ENCODE measurements around the gene CADPS2.
"Not testable (repeated sequence)": the region's sequence is repeated elsewhere in the genome, so short reads cannot be mapped to it uniquely, and the experiment has no call there.

DNA sequence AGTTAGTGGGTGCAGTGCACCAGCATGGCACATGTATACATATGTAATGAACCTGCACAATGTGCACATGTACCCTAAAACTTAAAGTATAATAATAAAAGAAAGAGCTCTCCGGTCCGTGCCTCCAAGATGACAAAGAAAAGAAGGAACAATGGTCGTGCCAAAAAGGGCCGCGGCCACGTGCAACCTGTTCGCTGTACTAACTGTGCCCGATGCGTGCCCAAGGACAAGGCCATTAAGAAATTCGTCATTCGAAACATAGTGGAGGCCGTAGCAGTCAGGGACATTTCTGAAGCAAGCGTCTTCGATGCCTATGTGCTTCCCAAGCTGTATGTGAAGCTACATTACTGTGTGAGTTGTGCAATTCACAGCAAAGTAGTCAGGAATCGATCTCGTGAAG, 205.1 kb downstream of the CADPS2 start:
- TF ChIP-seq, protein P1, sequence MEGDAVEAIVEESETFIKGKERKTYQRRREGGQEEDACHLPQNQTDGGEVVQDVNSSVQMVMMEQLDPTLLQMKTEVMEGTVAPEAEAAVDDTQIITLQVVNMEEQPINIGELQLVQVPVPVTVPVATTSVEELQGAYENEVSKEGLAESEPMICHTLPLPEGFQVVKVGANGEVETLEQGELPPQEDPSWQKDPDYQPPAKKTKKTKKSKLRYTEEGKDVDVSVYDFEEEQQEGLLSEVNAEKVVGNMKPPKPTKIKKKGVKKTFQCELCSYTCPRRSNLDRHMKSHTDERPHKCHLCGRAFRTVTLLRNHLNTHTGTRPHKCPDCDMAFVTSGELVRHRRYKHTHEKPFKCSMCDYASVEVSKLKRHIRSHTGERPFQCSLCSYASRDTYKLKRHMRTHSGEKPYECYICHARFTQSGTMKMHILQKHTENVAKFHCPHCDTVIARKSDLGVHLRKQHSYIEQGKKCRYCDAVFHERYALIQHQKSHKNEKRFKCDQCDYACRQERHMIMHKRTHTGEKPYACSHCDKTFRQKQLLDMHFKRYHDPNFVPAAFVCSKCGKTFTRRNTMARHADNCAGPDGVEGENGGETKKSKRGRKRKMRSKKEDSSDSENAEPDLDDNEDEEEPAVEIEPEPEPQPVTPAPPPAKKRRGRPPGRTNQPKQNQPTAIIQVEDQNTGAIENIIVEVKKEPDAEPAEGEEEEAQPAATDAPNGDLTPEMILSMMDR (conservative IDR thresholded peaks at IDR 0.05; ENCODE audit: low read depth, low read length), result not testable (repeated sequence)
- not testable (repeated sequence) for TF ChIP-seq POLR2A (IDR thresholded peaks at IDR 0.05; ENCODE audit: low read depth, low read length); SMC3 (IDR thresholded peaks at IDR 0.05; ENCODE audit: low read depth, low read length); RFX5 (IDR thresholded peaks at IDR 0.05; ENCODE audit: low read depth, low read length); MAZ (IDR thresholded peaks at IDR 0.05; ENCODE audit: borderline replicate concordance, low read depth, low read length); MXI1 (IDR thresholded peaks at IDR 0.05; ENCODE audit: borderline replicate concordance, low read depth, low read length); RCOR1 (IDR thresholded peaks at IDR 0.05; ENCODE audit: insufficient replicate concordance, low read length); NFE2L2 (IDR thresholded peaks at IDR 0.05; ENCODE audit: low read depth, low read length); CEBPB (IDR thresholded peaks at IDR 0.05; ENCODE audit: low read depth, low read length)
